NCI-H345 treated with DMSO at 0.1 percent for 48 hours (cell line): Measurements from ENCODE around the gene PEX14.

Experiments used
- DNase-seq: peaks from one replicate; lab custom pipeline; 2025; ENCODE audit not compliant: unreplicated experiment; lab: John Stamatoyannopoulos, UW

The PEX14 gene

DNA sequence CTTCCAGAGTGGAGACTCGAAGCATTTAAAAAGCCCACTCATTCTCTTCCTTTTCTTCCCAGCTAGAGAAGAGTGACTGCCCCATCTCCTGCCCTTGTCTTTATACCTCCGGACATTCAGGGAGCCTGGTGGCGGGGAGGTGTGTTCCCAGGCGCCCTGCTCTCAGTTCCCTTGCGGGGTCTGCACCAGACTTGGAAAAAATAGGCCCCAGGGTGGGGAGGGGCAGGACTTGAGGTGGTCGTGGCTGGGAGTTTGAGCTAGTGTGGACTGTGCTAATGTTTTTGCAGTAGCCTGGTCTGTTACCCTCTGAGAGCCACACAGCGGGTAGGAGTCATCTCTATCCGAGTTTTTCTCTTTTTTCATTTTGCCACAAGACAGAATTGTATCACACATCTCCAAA is 139.1 kb downstream of the PEX14 start:
- no peak for DNase-seq

DNA sequence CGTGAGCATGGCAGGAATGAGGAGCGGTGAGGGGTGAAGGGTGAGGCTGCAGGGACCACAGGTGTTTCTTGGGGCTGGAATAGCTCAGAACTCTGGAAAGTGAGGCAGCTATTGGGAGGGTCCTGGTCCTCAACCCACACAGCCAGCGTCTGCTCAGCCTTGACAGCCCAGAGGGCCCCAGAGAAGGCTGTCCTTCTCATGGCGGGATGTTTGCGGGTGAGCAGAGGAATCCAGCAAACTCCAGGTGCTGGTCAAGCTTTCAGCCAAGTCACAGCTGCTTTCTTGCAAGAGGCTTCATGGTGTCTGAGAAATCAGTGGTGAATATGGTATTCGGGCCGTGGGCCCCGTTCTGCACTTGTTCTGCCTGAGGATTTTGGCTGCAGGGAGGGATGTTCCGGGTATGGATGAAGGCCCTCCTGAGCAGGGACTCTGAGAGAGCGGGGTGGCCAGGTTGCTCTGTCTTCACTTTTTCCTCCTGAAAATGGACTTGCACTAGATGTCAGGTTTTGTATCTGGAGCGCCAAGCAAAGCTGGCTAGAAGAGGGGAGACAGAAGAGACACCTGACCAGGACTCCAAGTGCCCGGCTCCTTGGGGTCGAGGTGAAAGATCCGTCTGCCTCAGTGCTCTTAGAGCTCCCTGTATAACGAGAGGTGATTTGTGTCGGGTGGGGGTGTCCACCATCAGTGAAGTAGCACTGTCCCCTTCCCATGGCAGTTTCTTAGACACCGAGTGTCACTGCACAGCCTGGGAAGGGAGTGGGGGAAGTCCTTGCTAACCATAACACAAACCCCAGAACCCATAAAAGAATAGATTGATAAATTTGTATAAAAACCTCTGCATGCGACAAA is 139.9 kb downstream of the PEX14 start:
- DNase-seq, result no peak

DNA sequence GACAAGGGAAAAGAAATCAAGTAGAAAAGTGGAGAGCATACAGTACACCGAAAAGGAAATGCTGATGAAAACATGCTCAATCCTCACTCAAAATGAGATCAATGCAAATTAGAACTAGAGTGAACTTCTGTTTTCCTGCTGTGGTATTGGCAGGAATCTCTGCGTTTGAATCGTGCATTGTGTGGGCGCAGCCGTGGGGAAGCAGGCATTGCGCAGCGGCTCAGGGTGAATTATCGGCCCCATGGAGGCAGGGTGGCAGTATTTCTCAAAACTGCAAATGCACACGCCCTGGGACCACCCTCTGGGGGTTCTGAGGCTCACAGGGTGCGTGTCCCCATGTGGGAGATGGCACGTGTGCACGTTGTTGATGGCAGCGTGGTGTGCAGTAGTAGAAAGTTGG is 140.6 kb downstream of the PEX14 start:
- no peak for DNase-seq

DNA sequence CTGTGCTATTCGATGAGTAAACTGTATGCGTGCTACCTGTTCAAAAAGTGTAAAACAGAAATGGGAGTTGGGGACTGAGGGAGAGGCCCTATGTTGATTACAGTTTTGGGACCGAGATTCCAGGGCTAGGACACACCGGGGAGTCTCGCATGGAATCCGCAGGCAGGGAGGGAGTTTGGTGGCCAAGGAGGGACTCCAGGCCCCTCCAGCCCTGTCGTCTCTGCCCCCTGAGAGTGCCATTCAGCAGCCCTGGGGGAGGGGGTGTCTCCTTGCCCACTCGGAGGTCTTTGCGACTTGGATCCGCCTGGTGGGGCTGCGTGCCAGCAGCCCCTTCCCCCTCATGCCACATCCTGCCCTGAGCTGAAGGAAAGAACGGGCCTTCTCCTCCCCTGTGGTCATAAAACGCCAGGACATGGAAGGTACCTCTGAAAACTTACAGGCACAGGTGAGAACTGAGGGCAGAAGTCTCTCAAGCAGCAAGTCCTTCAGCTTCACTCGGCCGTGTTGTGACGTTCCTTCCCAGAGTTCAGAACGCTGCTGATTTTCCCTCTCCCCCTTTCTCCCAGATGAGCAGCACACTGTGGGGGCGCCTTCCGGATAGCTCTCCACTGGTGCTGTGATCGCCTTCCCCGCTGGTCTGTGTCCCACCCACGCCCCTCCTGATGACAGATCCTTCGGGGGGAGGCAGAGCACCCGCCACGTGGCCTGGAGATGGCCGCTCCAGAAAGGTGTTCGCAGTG is 141.4 kb downstream of the PEX14 start:
- no peak for DNase-seq

DNA sequence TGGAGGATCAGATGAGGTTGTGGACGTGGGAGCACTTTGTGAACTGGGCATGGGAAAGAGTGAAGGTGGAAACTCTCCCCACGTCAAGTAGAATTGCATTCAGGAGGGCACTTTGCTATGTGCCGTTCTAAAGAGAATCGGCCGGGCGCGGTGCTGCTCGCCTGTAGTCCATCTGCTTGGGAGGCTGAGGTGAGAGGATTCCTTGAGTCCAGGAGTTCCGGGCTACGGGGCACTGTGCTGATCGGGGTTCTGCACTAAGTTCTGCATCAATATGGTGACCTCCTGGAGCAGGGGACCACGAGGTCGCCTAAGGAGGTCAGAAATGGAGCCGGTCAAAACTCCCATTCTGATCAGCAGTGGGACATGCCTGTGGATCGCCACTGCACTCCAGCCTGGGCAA is 141.9 kb downstream of the PEX14 start:
- DNase-seq, result no peak

DNA sequence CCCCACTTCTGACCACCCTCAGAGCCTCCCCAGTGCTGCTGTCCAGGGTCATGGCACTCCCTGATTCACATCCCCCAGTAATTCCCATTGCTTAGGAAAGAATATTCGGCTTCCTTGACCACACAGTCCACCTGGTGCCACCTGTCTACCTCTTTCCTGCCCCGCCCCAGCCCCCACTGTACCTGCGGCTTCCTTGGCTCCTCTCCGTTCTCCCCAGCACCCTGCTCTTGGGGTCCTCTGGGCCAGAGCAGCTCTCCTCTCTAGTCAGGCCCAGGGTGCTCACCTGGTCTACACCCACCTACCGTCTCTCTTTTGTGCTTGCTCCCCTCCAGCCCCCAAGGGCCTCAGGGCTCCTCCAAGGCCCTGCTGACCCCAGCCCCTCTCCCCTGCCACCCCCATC is 142.6 kb downstream of the PEX14 start:
- DNase-seq, result no peak

DNA sequence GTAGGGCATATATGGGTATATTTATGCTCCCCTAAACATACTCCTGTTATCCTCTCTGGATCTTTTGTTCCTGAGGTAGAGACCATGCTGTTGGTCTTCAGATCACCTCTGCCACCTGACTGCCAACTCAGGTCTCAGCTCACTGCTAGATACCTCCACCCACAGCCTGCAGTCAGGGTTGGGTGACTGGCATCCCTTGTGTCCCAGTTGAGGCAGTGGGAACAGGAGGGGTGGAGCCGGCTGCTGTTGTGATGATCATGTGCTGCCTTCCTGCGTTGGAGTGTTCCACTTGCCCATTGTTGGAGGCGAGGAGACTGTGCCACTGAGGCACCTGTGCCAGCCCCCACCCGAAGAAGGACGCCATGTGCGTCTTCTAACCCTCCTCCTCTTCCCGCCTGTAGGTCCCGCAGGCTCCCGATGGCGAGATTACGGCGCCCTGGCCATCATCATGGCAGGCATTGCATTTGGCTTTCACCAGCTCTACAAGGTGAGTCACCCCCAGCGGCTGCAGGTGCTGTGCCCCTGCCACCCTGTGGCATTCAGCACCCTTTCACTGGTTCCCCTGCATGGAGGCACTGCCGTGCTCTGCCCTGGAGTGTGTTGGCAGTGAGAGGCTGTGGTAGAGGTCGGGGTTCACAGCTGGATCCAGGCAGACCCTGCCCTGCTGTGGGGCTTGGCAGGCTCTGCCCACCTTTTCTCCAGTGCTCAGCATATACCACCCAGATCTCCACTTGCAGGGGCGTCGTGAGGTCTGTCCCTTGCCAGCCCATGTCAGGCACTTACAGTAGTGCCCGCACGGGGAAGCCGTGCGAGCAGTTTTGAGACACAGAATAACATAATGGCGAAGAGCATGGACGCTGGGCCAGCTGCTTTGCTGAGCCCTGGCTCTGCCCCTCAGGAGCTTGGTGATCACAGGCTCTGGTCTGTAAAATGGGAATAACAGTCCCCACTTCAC is 143.5 kb downstream of the PEX14 start:
- DNase-seq, result no peak

DNA sequence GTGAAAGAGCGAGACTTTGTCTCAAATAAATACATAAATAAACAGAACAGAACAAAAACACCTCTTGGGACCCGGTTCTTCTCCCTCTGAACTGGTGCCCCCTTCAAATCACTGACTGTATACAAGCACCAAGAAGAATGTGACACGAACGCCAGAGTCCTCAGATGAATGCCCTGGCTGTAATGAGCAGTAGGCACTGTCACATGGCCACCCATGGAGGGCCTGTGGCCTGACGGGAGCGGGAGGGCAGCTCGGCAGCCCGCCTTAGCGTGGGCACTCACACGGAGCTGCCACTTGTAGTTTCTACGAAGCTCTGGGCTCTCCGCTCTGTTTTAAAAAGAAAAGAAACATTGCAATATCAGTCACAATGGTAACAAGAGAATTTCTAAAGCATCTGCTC is 146.0 kb downstream of the PEX14 start:
- no peak for DNase-seq

DNA sequence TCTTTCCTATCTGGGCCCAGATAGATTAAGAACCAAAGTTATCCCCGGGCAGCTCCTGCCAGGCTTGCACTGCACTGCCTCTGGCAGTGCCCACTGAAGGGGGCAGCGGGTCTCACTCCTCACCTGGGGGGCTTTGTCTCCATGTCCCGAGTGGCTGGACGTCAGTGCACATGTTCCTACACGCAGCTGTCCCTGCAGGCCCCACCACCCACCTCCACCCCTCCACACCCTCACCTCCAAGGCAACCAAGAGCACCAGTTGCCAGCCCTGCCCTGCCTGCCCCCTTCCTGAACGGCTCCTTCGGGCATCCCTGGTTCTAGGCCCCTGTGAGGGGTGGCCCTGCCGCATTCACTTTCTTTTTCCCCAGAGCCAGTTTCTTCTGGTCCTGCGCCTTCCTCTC is 147.2 kb downstream of the PEX14 start:
- DNase-seq, result no peak

DNA sequence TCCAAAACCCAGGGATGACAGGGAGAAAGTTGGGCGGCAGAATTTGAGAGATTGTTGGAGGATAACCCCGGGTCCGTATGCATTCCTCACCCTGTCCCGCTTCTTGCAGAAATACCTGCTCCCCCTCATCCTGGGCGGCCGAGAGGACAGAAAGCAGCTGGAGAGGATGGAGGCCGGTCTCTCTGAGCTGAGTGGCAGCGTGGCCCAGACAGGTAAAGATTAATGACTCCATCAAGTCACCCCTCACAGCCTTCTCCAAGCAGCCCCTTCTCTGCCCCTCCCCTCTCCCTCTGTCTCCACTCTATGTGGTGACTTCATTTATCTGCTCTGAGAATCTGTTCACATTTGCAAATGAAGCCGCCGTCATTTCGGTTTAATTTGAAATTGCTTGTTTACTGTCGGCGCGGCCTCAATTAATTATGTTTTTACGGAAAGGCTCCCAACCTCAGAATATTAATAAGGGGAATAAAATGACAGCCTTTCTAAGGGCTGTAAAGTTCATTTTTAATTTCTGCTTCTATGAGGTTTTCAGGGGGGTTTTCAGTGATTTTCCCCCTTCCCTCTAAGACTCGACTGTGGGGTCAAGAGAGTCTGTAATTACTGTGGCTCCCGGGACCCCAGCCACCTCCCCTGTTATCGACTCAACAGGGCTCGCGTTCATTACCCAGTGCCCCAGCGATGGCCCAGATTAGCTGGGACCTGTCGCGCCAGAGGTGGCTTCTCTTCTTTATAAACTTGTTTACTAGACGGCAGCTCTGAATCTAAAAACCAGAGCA is 148.3 kb downstream of the PEX14 start:
- no peak for DNase-seq

DNA sequence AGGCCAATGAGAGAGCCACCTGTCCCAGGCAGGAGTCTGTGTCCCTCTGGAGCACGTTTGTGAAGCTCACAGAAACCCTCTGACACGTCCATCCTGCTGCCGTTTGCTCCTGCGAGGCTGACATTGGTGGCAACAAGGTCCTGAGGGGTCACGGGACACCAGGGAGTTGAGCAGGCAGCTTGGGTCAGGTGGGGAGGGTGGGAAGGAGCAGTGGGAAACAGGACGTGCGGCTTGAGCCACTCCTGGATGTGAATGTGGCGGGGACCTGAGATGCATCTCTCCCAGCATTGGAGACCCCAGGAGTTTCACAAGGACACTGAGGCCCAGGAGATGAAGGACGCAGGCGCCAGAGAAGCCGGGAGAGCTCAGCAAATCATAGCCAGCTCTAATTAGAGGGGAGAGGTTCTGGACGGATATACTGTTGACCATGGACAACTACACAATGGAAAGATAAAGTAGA is 149.0 kb downstream of the PEX14 start:
- no peak for DNase-seq

DNA sequence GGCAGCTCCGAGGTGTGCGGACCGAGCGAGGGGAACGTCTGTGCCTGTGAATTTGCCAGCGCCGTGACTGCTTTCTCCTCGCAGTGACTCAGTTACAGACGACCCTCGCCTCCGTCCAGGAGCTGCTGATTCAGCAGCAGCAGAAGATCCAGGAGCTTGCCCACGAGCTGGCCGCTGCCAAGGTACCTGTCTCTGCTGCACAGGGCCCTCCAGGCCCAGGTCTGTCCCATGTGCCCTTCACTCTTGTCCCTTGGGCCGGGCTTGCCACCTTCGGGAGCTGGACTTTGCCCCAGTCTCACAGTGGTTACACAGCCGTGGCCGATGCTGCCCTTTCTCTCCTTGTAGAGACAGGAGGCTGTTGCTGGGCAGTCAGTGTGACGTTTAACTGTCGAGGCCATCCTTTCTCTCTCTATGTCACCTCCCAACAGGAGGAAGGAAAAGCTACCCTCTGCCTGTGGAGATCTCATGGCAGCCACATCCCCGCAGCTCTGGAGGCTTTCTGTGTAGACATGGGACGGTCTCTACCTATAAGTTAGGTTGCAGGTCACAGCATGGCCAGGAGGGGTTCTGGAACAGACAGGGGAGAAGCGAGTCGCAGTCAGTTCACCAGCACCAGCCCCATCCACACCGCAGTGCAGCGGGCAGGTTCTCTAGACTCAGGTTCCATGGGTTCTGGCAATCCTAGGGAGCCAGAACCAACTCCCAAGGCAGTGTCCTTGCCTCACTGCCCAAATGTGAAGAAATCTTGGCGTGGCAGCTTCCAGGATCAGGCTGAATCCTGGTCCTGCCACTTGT is 149.7 kb downstream of the PEX14 start:
- DNase-seq, result no peak

DNA sequence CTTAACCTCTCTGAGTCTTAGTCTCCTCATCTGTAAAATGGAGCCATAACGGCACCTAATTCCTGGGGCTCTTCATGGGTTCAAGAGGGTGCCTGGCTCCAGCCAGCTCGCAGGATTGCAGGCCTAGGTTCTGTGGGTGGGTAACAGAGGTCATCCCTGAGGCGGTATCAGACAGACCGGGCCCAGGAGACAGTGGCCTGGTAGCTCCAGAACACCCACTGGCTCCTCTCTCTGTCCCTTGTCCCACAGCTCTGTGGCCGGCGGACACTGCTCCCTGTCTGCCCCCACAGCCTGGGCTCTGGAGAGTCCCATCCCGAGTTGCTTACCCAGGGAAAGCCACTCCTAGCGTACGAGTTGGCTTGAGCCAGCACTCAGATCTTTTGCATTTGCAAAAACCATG is 150.3 kb downstream of the PEX14 start:
- no peak for DNase-seq

DNA sequence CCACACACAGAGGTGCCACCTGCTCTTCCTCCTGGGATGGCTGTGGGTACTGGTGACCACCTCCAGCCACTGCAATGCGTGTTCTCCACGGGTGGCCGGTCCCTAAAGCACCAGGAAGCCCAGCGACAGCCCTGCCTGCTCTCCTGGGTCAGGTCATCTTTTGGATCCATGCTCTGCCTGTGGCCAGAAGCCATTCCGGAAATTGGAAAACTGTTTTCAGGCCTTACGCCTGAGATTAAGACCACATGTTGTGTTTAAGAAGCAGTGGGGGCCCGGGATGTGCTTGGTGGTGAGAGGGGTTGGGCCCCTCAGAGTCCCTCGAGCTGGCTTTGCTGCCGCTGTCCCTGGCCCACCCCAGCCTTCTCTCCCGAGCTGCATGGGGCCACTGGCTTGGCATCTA is 150.8 kb downstream of the PEX14 start:
- no peak for DNase-seq

DNA sequence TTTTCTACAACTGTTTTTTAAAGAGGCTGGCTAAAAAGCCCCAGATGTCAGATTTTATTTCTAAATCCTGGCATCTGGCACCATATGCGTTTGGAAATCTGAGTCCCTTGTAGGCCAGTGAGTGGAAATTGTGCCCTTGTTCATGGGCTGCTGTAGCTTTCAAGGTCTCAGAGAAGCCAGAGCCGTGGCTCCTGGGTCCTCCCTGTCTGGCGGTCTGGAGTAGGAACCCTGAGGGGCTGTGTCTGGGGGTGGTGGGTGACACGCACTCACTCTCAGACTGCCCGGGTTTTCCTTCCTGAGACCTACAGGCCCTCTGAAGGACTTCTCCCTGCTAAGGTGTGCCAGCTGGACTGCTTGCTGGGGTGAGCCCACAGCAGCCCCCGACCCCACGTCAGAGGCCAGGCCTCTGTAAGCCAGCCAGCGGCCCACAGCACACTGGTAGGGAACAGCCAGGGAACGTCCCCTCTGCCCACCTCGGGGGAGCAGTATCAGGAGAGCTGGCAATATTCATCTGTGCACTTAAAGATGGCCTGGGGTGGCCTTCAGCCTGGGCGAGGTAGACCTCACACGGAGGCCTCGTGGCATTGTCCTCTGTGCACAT is 151.5 kb downstream of the PEX14 start:
- no peak for DNase-seq

DNA sequence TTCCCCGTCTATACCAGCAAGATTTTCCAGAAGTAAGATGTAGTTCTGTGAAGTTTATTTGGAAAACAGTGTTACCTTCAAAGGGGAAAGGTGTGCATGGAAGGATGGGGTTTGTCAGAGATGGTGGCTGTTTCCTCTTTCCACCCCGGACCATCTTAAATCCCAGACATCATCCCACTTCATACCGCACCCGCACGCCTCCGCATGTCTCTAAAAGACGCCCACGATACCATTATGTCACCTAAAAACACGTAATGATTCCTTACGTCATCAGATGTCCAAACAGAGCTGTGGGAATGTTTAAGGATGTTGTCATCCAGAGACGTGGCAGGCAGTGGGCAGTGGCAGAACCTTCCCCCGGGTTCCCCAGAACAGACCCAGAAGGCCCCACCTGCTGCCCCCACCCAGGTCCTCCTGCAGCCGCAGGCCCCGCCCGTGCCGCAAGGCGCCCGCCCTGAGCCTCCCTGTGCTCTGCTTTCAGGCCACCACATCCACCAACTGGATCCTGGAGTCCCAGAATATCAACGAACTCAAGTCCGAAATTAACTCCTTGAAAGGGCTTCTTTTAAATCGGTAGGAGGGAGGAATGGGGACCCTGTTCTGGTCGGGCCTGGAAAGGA is 152.2 kb downstream of the PEX14 start:
- DNase-seq, result no peak

DNA sequence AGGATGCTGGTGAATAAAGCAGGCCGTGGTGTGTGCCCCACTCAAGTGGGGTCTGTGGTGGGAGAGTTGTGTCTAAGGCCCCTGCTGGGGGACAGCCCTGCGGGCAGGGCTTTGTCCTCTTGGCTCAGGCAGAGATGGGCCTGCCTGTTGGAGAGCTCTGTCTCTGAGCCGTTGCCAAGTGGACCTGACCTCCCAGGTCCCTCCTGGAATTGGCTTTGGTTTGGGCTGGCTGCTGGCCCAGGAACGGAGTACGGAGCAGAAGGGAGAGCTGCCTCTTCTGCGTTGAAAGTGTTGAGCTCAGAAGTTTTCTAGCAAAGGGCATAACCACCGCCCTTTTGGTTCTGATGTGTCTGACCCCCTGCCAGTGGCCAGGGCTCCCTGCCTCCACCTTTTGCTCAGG is 153.9 kb downstream of the PEX14 start:
- DNase-seq, result no peak

DNA sequence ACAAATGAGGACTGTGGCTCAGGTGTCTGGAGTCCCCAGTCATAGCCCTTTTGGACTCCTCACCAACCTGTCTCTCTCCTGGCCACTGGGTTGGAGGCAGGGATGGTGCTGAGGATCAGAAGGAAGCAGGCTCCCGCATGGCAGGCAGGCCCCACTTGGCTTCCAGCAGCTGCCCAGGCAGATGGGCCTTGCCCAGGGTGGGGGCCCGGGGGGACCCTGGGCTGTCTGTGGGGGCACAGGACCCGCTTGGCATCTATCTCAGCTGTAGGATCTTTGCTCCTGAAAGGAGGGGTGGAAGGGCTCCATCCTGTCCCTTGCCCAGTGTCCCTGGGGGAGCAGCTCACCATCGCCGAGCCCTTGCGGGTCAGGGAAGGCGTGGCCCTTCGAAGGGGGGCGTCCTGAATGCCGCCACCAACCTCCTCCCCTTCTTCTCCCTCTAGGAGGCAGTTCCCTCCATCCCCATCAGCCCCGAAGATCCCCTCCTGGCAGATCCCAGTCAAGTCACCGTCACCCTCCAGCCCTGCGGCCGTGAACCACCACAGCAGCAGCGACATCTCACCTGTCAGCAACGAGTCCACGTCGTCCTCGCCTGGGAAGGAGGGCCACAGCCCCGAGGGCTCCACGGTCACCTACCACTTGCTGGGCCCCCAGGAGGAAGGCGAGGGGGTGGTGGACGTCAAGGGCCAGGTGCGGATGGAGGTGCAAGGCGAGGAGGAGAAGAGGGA is 154.5 kb downstream of the PEX14 start:
- DNase-seq, result no peak
